Large intestine (tissue), 3 donors: ENCODE measurements around the gene GALNT18. TPM values are rescaled to one million over a fixed set of nuclear protein-coding genes. Genes with fewer than 3 reads are reported as not detected.
A peak's percentile ranks its signal among the peaks of the same experiment; 100 is the strongest.

Experiments
- DNase-seq, 2 donors: peaks; one replicate each; pipeline versions ENCODE4 v3.0.0 to v3.0.0-alpha.2; 2013
- H3K27ac ChIP-seq: one replicate; pipeline ENCODE4 v1.5.1; 2013; ENCODE audit warnings: low read length
- H3K27me3 ChIP-seq: 2 replicates; pipeline ENCODE4 v1.6.1; 2013; ENCODE audit warnings: low read length; ENCODE audit not compliant: control insufficient read depth, insufficient read depth
- H3K36me3 ChIP-seq: 2 replicates; pipeline ENCODE4 v1.6.1; 2013; ENCODE audit warnings: low read length; ENCODE audit not compliant: control insufficient read depth, insufficient read depth
- H3K4me1 ChIP-seq: one replicate; pipeline ENCODE4 v1.6.1; 2013; ENCODE audit warnings: low read length; ENCODE audit not compliant: control insufficient read depth, insufficient read depth
- H3K4me3 ChIP-seq: one replicate; pipeline ENCODE4 v1.5.1; 2013; ENCODE audit warnings: low read length
- H3K9me3 ChIP-seq: one replicate; pipeline ENCODE4 v1.6.1; 2013; ENCODE audit warnings: mild to moderate bottlenecking, low read depth, low read length, moderate library complexity; ENCODE audit not compliant: control insufficient read depth
- WGBS: methylation state at CpG from one replicate; pipeline ENCODE4 v1.1.5; 2013; ENCODE audit warnings: low lambda C conversion rate; ENCODE audit not compliant: insufficient coverage; 5-methylcytosine and 5-hydroxymethylcytosine counted together
- polyA plus RNA-seq: library from polyadenylated mRNA; unstranded; fragments of 120-200 nt; gene quantifications from one replicate; pipeline ENCODE4 v1.2.1, GENCODE V29; 2013

The GALNT18 gene
- polyA plus RNA-seq, 1 donor, result 3.7 TPM

GRCh38 chr11:11552529-11553087 lies 69.2 kb downstream of the GALNT18 start:
- Histone ChIP-seq H3K4me1 (peaks cover 20% of the 10 kb centered on the region), H3K9me3 (no peaks in the 10 kb centered on the region), H3K4me3 (no peak overlapping the region), H3K27me3 (no peaks in the 10 kb centered on the region), H3K36me3 (no peaks in the 10 kb centered on the region), H3K27ac (peak overlapping the region; percentile 22)
- DNase-seq, result peak; percentile 74 to 75

- no peak overlapping the region for H3K4me3 ChIP-seq
- H3K27ac ChIP-seq, result no peak overlapping the region
- H3K9me3 ChIP-seq, result no peaks in the 10 kb centered on the region
- H3K4me1 ChIP-seq, result peaks cover 20% of the 10 kb centered on the region
- H3K36me3 ChIP-seq, result no peaks in the 10 kb centered on the region
- DNase-seq, result no peak
- peaks cover 3% of the 10 kb centered on the region for H3K27me3 ChIP-seq
- WGBS, result 100% methylated on average over 3 of the region's 6 CpGs
Observed at GRCh38 chr11:11550534-11550933, 71.3 kb downstream of the GALNT18 start.

- H3K4me1 ChIP-seq, result no peaks in the 10 kb centered on the region
- H3K9me3 ChIP-seq, result no peaks in the 10 kb centered on the region
- H3K36me3 ChIP-seq, result no peaks in the 10 kb centered on the region
- H3K27ac ChIP-seq, result no peak overlapping the region
- no peak for DNase-seq
- no CpG with 5 or more reads among the region's 5 CpGs for WGBS
- no peak overlapping the region for H3K4me3 ChIP-seq
- H3K27me3 ChIP-seq, result peaks cover 6% of the 10 kb centered on the region
Observed at GRCh38 chr11:11545285-11546275, 76.2 kb downstream of the GALNT18 start.

GRCh38 chr11:11543656-11544055 lies 78.1 kb downstream of the GALNT18 start:
- Histone ChIP-seq H3K27me3 (peaks cover 6% of the 10 kb centered on the region), H3K4me1 (peaks cover 4% of the 10 kb centered on the region), H3K9me3 (no peaks in the 10 kb centered on the region), H3K4me3 (no peak overlapping the region), H3K36me3 (no peaks in the 10 kb centered on the region), H3K27ac (no peak overlapping the region)
- no CpG with 5 or more reads among the region's 7 CpGs for WGBS
- no peak for DNase-seq

- Histone ChIP-seq H3K4me3 (no peak overlapping the region), H3K27ac (no peak overlapping the region), H3K27me3 (peaks cover 4% of the 10 kb centered on the region), H3K9me3 (no peaks in the 10 kb centered on the region), H3K4me1 (peaks cover 6% of the 10 kb centered on the region), H3K36me3 (no peaks in the 10 kb centered on the region)
- WGBS, result no CpG with 5 or more reads among the region's 6 CpGs
- DNase-seq, result no peak
Observed at GRCh38 chr11:11540157-11540556, 81.6 kb downstream of the GALNT18 start.

- WGBS, result no CpG with 5 or more reads among the region's 12 CpGs
- H3K4me1 ChIP-seq, result peaks cover 10% of the 10 kb centered on the region
- H3K27ac ChIP-seq, result peak overlapping the region; percentile 39
- H3K36me3 ChIP-seq, result no peaks in the 10 kb centered on the region
- no peak overlapping the region for H3K4me3 ChIP-seq
- peak; percentile 65 to 79 for DNase-seq
- peaks cover 8% of the 10 kb centered on the region for H3K27me3 ChIP-seq
- H3K9me3 ChIP-seq, result no peaks in the 10 kb centered on the region
Observed at GRCh38 chr11:11538277-11538960, 83.4 kb downstream of the GALNT18 start.

- Histone ChIP-seq H3K9me3 (no peaks in the 10 kb centered on the region), H3K4me1 (peaks cover 10% of the 10 kb centered on the region), H3K27me3 (peaks cover 7% of the 10 kb centered on the region), H3K36me3 (no peaks in the 10 kb centered on the region), H3K4me3 (no peak overlapping the region), H3K27ac (peak overlapping the region; percentile 39)
- WGBS, result no CpG with 5 or more reads among the region's 5 CpGs
- DNase-seq, result no peak
Observed at GRCh38 chr11:11537871-11538270, 83.9 kb downstream of the GALNT18 start.

- Histone ChIP-seq H3K4me3 (no peak overlapping the region), H3K4me1 (peaks cover 10% of the 10 kb centered on the region)
Observed at GRCh38 chr11:11537372-11537771, 84.4 kb downstream of the GALNT18 start.

GRCh38 chr11:11536650-11537049 lies 85.2 kb downstream of the GALNT18 start:
- Histone ChIP-seq H3K27ac (no peak overlapping the region), H3K4me1 (peaks cover 10% of the 10 kb centered on the region)
- 100% methylated on average over 1 of the region's 3 CpGs for WGBS

More at GRCh38 chr11:11537372-11537771, 84.4 kb downstream of the GALNT18 start:
- WGBS, result 40% methylated on average over 1 of the region's 2 CpGs
- Histone ChIP-seq H3K36me3 (no peaks in the 10 kb centered on the region), H3K27ac (peak overlapping the region; percentile 39), H3K9me3 (no peaks in the 10 kb centered on the region), H3K27me3 (peaks cover 5% of the 10 kb centered on the region)
- DNase-seq, result no peak

GRCh38 chr11:11535611-11536010 lies 86.2 kb downstream of the GALNT18 start:
- WGBS, result no CpG with 5 or more reads among the region's 6 CpGs
- Histone ChIP-seq H3K36me3 (no peaks in the 10 kb centered on the region), H3K27ac (no peak overlapping the region), H3K4me1 (peaks cover 10% of the 10 kb centered on the region), H3K9me3 (no peaks in the 10 kb centered on the region), H3K27me3 (peaks cover 5% of the 10 kb centered on the region), H3K4me3 (no peak overlapping the region)
- DNase-seq, result no peak

More at GRCh38 chr11:11536650-11537049, 85.2 kb downstream of the GALNT18 start:
- Histone ChIP-seq H3K9me3 (no peaks in the 10 kb centered on the region), H3K4me3 (no peak overlapping the region), H3K27me3 (peaks cover 5% of the 10 kb centered on the region), H3K36me3 (no peaks in the 10 kb centered on the region)
- DNase-seq, result no peak
